GM21515 (cell line): ENCODE results near the gene VASH1.
"Not testable (repeated sequence)": the region's sequence is repeated elsewhere in the genome, so short reads cannot be mapped to it uniquely, and the experiment has no call there.

Experiments
- ATAC-seq: cut with Tn5 transposase; IDR thresholded peaks from one replicate; pipeline ENCODE4 v1.9.1; 2021; ENCODE audit not compliant: unreplicated experiment

The VASH1 gene

GRCh38 chr14:76761136-76761959, at the start of gene VASH1:
Gene VASH1 (plus strand): TSS chr14:76761468. CDS start chr14:76762822, 1,354 bp downstream.
- ATAC-seq: peak; percentile 81

- ATAC-seq: no peak
Observed at GRCh38 chr14:76713121-76713520, 48.1 kb upstream of the VASH1 start.

GRCh38 chr14:76714470-76714869, 46.8 kb upstream of the VASH1 start:
- ATAC-seq: no peak

DNA sequence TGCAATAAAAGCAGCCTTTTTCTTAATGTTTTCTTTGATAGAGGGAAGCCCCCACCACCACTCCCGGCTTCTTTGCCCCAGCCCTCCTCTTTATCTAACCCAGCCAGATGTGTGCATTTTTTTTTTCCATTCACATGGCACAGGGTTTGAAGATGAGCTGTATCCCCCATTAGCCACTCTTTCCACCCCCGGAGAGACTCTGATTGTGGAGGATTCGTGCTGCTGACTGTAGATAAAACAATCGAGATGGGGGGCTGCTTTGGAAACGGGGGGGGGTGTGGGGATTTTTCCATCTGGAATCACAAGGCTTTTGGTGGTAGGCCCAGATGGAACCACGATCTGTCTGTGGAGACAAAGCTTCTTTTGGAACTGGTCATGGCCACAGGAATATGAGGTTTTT, 46.2 kb upstream of the VASH1 start:
- no peak for ATAC-seq

GRCh38 chr14:76715511-76716081, 45.7 kb upstream of the VASH1 start:
- ATAC-seq: no peak

GRCh38 chr14:76716285-76716684, 45.0 kb upstream of the VASH1 start:
- no peak for ATAC-seq

DNA sequence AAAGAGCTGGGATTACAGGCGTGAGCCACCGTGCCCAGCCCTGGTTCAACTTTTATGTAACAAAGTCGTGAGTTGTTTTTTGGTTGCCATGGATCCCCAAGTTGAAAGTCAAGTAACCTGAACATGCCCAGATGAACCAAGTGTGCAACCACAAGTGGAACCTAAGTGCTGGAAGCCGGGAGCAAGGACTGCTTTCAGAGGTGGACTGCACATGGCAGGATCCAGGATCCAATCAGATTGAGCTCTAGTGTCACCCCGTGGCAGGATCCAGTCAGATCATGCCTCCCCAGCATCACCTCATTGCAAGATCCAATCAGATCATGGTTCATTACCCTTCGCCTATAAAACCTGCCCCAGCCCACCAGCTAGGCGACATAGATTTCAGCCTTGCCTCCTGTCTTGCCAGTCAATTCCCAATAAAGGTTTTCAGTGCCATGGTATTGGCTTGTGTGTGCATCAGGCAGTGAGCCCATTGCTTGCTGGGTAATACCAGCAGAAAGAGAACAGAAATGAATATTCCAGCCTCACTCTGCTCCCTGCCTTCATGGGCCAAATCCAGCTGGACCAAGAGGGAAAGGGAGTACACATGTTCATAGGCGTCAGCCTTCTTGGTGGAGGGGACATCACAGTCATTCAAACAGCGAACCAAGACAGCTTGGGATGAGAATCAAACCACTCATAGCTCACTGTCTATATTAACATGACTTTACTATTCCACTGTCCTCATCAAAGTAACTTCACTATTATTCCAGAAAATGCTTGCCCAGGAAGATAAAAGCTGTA, 43.6 kb upstream of the VASH1 start:
- no peak for ATAC-seq

DNA sequence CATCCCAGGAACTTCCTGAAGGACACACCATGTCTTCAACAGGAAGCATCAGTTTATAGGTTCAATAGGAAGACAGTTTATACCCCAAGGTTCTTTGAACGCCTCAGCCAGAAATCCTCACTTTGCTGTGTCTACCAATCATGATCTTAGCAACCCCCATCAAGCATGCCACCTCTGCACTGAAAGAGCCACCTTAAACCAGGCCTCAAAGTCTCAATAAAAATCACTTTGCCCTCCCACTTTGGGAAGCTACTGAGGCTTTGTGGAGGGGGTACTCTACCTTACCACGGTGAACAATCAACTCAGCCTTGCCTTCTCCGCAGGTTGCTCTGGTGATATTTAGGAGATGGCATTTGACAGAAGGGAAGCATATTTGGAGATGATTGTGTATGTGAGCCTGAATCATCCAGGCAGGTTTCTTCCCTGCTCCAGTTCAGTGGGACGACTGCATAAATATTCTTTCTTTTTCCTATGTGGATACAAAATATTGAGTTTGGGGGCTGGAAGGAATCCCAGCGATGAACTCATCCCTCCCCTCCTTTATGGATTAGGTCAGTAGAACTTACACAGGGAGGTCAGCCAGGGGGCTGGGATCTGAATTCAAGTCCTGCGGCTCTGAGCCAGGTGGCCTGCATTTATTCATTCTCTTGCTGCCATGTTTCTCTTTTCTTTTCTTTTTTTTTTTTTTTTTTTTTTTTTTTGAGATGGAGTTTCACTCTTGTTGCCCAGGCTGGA, 42.8 kb upstream of the VASH1 start:
- ATAC-seq: no peak

DNA sequence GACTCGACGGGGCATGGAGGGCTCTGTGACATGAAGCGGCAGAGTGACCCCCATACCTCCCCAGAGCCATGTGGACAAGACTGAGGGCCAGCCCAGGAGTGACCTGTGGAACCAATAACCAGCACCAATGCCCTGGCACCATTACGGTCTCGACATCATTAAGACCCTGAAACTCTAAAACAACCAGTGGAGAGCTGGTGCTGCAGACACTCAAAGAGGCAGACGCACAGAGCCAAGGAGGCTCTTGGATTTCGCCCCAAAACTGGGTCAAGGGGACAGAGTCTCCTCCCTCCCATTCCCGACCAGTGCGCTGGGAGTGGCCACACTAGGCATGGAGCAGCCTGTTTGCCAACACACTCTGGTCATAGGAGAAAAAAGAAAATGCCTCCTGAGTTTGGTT, 41.6 kb upstream of the VASH1 start:
- no peak for ATAC-seq

- no peak for ATAC-seq
Observed at GRCh38 chr14:76720382-76720813, 40.9 kb upstream of the VASH1 start.

DNA sequence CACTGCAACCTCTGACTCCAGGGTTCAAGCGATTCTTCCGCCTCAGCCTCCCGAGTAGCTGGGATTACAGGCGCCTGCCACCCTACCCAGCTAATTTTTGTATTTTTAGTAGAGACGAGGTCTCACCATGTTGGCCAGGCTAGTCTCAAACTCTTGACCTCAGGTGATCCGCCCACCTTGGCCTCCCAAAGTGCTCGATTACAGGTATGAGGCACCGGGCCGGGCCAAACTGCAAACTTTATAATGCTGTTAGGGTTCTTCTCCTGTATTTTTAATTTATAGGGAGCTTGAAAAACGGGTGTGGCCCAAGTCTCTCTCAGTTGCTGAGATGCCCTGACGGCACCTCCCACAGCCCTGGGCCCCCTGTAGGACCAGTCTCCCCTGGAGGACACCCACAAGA, 39.8 kb upstream of the VASH1 start:
- not testable (repeated sequence) for ATAC-seq

- no peak for ATAC-seq
Observed at GRCh38 chr14:76724651-76725550, 36.4 kb upstream of the VASH1 start.

DNA sequence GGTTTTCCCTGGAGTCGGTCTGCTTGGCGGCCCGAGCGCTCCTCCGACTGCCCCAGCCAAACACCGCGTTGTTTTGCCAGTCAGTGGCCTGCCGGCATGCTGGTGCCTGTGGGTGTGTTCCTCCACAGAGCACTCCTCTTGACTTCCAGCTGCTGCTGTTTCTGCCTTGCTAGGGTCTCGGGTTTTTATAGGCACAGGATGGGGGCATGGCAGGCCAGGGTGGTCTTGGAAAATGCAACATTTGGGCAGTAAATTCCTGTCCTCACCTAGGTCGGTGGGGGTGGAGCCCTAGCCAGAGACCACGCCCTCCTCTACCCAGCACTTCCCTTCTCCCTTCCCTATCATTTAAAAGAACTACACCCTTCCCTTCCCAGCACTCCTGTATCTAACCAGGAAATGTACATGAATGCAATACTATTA, 34.7 kb upstream of the VASH1 start:
- ATAC-seq: no peak

- no peak for ATAC-seq
Observed at GRCh38 chr14:76727384-76727783, 33.9 kb upstream of the VASH1 start.

DNA sequence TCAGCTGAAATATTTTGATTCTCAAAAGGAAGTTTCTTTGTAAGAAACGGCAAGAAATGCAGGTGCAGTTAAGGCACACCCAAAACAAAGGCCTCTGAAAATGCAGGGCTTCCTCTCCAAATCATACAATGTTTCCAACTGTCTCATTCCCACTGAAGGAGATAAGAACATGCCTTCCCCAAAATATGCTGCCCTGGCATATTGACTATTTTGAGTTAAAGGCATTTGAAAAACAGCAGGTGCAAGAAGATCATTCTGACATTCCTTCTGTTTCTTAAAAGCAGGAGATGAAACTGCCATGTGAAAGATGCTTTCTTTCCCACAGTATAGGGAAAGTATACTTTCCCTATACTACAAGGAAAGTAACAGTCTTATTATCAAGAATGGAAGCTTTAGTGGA, 33.4 kb upstream of the VASH1 start:
- ATAC-seq: no peak

- ATAC-seq: no peak
Observed at GRCh38 chr14:76729258-76729657, 32.0 kb upstream of the VASH1 start.

- no peak for ATAC-seq
Observed at GRCh38 chr14:76729953-76730505, 31.2 kb upstream of the VASH1 start.

DNA sequence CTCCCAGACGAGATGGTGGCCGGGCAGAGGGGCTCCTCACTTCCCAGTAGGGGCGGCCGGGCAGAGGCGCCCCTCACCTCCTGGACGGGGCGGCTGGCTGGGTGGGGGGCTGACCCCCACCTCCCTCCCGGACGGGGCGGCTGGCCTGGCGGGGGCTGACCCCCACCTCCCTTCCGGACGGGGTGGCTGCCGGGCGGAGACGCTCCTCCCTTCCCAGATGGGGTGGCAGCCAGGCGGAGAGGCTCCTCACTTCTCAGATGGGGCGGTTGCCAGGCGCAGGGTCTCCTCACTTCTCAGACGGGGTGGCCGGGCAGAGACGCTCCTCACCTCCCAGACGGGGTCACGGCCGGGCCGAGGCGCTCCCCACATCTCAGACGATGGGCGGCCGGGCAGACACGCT, 26.8 kb upstream of the VASH1 start:
- not testable (repeated sequence) for ATAC-seq

DNA sequence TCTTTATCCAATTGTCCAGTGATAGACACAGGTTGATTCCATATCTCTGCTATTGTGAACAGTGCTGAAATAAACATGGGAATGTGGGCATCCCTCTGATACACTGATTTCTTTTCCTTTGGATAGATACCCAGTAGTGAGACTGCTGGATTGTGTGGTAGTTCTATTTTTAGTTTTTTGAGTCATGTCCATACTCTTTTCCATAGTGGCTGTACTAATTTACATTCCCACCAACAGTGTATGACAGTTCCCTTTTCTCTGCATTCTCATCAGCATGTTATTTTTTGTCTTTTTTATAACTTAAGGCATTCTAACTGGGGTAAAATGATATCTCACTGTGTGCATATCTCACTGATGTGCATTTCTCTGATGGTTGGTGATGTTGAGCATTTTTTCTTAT, 24.8 kb upstream of the VASH1 start:
- no peak for ATAC-seq

GRCh38 chr14:76741074-76741473, 20.2 kb upstream of the VASH1 start:
- ATAC-seq: no peak
